GM19397 (cell line): ENCODE measurements around the gene BICD2.

Experiments
- ATAC-seq: cut with Tn5 transposase; IDR thresholded peaks from one replicate; pipeline ENCODE4 v1.9.1; 2021; ENCODE audit warnings: mild to moderate bottlenecking, moderate library complexity; ENCODE audit not compliant: unreplicated experiment

The BICD2 gene

GRCh38 chr9:92749071-92749933 lies 15.3 kb downstream of the BICD2 start:
- ATAC-seq, result no peak

- ATAC-seq, result no peak
Observed at GRCh38 chr9:92748233-92748497, 16.5 kb downstream of the BICD2 start.

GRCh38 chr9:92747459-92748232 lies 17.0 kb downstream of the BICD2 start:
- no peak for ATAC-seq

- no peak for ATAC-seq
Observed at GRCh38 chr9:92746567-92747458, 17.8 kb downstream of the BICD2 start.

GRCh38 chr9:92745881-92746280 lies 18.8 kb downstream of the BICD2 start:
- no peak for ATAC-seq

- no peak for ATAC-seq
Observed at GRCh38 chr9:92745331-92745730, 19.3 kb downstream of the BICD2 start.

- no peak for ATAC-seq
Observed at GRCh38 chr9:92740969-92741368, 23.7 kb downstream of the BICD2 start.

GRCh38 chr9:92740446-92740961 lies 24.1 kb downstream of the BICD2 start:
- ATAC-seq, result no peak

- no peak for ATAC-seq
Observed at GRCh38 chr9:92740009-92740408, 24.6 kb downstream of the BICD2 start.

GRCh38 chr9:92739346-92739970 lies 25.2 kb downstream of the BICD2 start:
- no peak for ATAC-seq

- ATAC-seq, result no peak
Observed at GRCh38 chr9:92738661-92739081, 26.0 kb downstream of the BICD2 start.

- ATAC-seq, result no peak
Observed at GRCh38 chr9:92737611-92738299, 26.9 kb downstream of the BICD2 start.

GRCh38 chr9:92737216-92737606 lies 27.4 kb downstream of the BICD2 start:
- ATAC-seq, result no peak

GRCh38 chr9:92736563-92737215 lies 27.9 kb downstream of the BICD2 start:
- no peak for ATAC-seq

GRCh38 chr9:92735636-92736562 lies 28.7 kb downstream of the BICD2 start:
- no peak for ATAC-seq

GRCh38 chr9:92734931-92735635 lies 29.6 kb downstream of the BICD2 start:
- ATAC-seq, result no peak

- no peak for ATAC-seq
Observed at GRCh38 chr9:92730897-92731296, 33.7 kb downstream of the BICD2 start.

GRCh38 chr9:92729735-92730155 lies 34.9 kb downstream of the BICD2 start:
- peak; percentile 8 for ATAC-seq
